PC-9 (cell line): ENCODE data around the gene ITPR3.

Experiments used
- CTCF ChIP-seq: fragments of 200-600 bp; sonication (generic); conservative IDR thresholded peaks from 2 replicates; pipeline ENCODE4 v1.6.1; 2017; ENCODE audit warnings: mixed run types, antibody characterized with exemption, mild to moderate bottlenecking, moderate library complexity
- EZH2 ChIP-seq: fragments of 200-600 bp; sonication (generic); IDR thresholded peaks from 2 replicates; pipeline ENCODE4 v1.8.0; 2017; ENCODE audit warnings: antibody characterized with exemption, low read depth

GRCh38 chr6:33725222-33725621 lies 104.1 kb downstream of the ITPR3 start:
- TF ChIP-seq CTCF (no peak), EZH2 (no peak)
